Measurements from ENCODE around the gene CDH13. TPM values are rescaled to one million over a fixed set of nuclear protein-coding genes. Genes with fewer than 3 reads are reported as not detected.
A peak's percentile ranks its signal among the peaks of the same experiment; 100 is the strongest.

The CDH13 gene
- polyA plus RNA-seq, 10 donors: 32.5 to 56.9 (median 47.0) TPM

DNA sequence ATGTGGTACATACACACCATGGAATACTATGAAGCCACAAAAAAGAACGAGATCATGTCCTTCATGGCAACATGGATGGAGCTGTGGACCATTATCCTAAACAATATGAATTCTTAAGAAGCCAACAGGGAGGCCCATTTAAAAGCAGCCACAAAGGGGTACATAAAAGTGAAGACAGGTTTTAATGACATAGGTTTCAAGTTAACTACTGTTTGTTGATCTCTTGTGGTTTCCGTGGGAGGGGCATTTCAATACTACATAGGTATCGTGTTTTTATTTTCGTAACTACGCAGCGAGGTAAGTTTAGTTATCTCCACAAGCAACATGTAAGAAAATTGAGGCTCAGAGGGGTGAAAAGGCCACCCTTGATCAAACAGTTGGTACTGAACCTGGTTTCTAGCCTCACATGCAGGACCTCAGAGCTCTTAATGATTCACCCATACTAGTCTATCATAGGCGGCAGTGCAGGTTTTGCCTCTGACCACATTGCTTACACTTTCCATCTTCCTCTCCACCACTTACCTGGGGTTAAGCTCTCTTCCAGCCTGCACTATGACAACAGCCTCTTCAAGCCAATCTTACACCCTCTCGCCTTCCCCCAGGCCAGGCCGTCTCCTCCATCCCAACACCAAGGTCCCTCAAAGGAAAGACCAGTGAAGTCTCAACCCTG lies 646.9 kb downstream of the CDH13 start:
- DNase-seq: no peak

DNA sequence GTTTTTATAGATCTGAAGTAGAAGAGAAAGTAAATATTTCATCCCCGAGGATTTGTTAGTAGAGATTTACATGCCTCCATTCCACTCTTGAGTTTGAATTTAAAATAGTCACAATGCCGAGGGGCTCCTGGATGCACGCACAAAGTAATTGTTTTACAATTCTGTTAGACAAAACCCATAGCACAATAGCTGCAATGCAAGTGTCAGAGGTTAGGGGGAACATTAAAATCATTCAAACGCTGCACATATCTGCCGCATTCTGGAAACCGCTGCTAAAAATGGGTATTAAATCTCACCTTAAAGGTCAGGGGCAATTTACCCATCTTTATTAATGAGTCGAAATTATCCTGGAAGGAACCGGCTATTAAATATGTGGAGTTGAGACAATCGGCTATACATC lies 652.5 kb downstream of the CDH13 start:
- DNase-seq: no peak

DNA sequence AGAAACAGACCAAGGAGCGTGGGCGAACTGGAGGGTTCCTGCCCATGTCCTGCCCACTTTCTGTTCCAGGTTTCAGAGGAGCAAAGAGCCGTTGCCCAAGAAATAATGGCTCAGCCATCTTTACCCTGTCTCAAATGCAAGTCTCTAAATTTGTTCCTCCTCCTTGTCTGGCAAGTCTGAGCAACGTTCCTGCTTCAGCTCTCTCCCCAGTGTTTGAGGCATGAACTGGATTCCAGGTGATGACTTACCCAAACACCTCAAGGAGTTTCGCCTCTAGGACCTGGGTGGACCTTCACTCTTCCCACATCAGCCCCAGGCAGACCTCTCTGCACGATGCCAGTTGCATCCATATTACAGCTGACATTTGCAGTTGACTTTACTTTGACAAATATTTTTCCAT lies 659.2 kb downstream of the CDH13 start:
- no peak for DNase-seq

GRCh38 chr16:83296505-83296904 lies 669.7 kb downstream of the CDH13 start:
- DNase-seq: no peak

DNA sequence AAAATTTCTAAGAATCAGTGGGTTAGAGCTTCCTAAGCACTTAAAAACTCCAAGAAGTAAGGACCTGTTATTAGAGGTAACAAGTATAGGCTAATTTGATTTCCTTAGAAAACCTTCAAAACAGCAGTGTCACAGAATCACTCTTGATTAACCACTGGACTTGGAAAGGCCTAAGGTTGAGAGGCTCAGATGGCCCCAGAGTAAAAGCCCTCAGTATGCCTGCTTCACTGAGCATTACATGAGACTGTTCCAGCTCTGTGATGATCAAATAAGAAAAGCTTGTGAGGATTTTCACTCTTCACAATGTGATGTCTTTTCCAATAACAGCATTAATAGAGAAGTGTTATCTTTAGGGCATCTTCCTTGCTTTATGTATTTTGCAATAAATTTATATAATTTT lies 671.8 kb downstream of the CDH13 start:
- DNase-seq: no peak

- DNase-seq: no peak
Measured at GRCh38 chr16:83300326-83300725, 673.6 kb downstream of the CDH13 start.

GRCh38 chr16:83301971-83302370 lies 675.2 kb downstream of the CDH13 start:
- DNase-seq: peak; percentile 7 to 26 (median 20)

GRCh38 chr16:83302853-83303252 lies 676.1 kb downstream of the CDH13 start:
- no peak for DNase-seq

GRCh38 chr16:83305092-83305491 lies 678.3 kb downstream of the CDH13 start:
- peak in 1 of 3 donors; percentile 79 for DNase-seq

- no peak for DNase-seq
Measured at GRCh38 chr16:83306961-83307593, 680.3 kb downstream of the CDH13 start.

DNA sequence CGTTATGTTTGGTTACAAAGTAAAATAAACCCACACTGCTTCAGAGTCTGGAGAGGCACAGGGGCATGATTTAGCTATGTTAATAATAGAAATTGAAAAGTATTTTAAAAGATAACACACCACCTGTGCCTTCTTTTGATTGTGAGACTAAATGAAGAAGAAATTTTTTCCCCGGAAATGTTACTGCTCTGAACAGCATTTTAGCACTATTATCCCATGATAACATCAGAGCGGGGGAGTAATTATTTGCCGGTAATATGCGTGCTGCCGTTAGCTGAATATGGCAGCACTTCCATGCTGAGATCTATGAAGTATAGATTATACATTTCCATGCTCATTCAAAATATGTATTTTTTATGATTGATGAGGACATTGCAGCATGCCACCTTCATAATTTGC lies 680.8 kb downstream of the CDH13 start:
- DNase-seq: no peak

DNA sequence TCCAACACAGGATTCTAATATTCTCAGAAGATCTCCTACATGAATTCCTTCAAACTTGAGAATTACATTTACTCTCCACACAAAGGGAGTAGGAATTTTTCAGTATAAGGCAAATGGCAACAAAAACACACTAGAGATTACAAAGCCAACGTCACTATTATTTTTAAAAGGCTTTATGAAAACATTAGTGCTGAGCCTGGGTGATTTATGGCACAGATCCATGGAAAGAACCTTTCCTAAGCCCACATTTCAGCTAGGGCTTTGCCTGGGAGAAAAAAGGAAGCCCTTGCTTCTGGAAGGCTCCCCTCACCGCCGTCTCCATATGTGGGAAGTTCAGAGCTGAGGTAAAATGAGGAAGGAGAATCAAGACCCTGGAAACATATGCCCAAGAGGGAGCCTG lies 681.6 kb downstream of the CDH13 start:
- no peak for DNase-seq

DNA sequence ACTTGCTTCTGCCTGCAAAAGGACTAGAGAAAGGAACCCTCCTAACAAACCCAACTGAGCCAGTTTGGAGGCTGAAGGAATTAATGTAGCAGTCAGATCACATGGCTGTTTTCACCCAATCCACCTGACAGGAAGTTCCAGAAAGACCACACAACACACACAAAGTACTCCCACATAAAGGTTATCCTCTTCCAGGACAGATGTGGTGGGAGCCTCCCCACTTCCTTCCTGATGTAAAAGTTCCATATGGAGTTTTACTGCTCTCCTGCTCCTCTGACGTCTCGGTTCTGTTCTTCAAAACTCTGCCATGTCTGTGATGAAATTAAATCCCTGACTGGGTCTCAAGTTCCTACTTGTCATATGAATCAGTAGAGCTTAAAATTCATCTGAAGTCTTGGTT lies 684.0 kb downstream of the CDH13 start:
- DNase-seq: no peak

- peak in 1 of 3 donors; percentile 10 for DNase-seq
Measured at GRCh38 chr16:83312015-83312717, 685.4 kb downstream of the CDH13 start.

GRCh38 chr16:83312718-83313245 lies 686.0 kb downstream of the CDH13 start:
- DNase-seq: peak; percentile 8 to 42 (median 20)

DNA sequence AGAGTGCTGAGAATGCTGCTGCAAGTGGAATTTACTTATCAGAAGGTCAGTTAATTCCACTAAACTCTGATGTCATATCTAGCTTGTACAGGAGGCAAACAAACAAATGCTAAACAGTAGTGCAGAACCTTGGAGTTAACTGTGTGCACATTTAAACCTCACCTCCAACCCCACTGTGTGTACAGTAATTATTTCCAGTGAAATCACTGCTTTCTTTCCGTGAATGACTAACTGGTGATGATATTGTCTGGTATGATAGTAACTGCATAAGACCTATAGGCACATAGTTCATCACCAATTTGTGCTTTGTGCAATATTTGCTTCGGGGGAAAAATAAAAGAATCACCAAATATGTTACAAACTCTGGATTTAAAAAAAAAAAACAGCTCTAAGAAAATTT lies 688.5 kb downstream of the CDH13 start:
- no peak for DNase-seq

GRCh38 chr16:83316458-83316857 lies 689.7 kb downstream of the CDH13 start:
- DNase-seq: no peak

DNA sequence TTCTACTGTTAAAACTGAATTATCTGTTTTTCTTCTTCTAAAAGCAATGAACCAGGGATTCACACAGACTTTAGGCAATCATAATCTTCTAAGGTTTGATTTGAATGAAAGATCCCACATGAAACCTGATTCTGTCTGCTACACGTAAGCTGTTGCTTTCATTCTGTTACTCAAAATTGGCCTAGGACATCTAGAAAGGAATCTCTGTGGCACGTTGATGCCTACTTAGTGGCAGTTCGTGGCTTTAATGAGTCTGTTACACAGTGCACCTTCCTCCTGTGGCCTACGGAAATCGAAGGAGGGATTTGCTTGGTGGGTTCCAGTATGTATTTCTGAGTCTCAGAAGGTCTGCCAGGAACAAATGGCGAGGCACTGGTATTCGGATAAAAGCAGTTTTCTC lies 691.6 kb downstream of the CDH13 start:
- DNase-seq: no peak

DNA sequence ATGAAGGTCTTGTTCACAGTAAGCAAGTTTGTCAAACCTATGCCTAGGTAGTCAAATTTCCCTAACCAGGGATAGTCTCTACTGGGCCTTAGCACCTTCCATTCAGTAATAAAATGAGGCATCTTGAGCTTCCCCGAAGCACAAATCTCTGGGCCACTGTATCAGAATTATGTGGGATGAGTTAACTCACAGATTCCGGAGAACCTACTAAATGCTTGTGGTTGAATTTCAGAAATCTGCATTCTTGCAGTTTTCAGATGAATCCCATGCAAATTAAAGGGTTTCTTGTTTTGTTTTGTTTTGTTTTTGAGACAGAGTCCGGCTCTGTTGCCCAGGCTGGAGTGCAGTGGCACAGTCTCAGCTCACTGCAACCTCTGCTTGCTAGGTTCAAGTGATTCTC lies 702.2 kb downstream of the CDH13 start:
- DNase-seq: no peak

GRCh38 chr16:83329441-83329840 lies 702.7 kb downstream of the CDH13 start:
- no peak for DNase-seq

GRCh38 chr16:83330251-83330650 lies 703.5 kb downstream of the CDH13 start:
- DNase-seq: no peak

- DNase-seq: no peak
Measured at GRCh38 chr16:83335076-83335475, 708.3 kb downstream of the CDH13 start.

DNA sequence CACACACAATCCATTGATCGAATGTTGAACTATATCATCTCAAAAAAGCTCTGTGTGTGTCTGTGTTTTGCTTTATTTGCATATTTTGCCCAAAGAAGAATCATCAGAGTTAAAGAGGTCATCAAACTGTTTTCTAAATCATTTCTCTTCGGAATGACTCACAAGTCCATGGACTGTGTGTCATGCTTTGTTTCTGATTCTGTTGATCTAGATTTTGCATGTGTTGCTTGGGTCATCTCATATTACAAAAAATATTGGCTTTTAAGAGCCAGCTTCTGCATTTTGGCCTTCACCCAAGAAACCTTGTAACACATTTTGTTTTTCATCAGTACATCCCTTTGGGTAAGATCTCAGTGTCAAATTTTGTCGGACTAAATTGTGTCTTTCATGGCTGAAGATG lies 709.8 kb downstream of the CDH13 start:
- DNase-seq: peak in 2 of 3 donors; percentile 45 to 69

All from muscle of back (tissue), 11 donors.